Lower leg skin (tissue), 4 donors: ENCODE measurements around the gene UBTD1. TPM values are rescaled to one million over a fixed set of nuclear protein-coding genes. Genes with fewer than 3 reads are reported as not detected.

Source experiments
- DNase-seq, 2 donors: peaks; one replicate each; pipeline ENCODE4 v3.0.0-alpha.2; 2019; ENCODE audit warnings: low spot score in 2 of 2
- H3K4me3 ChIP-seq: fragments of 200-600 bp; sonication (generic); 2 replicates; pipeline ENCODE4 v1.5.1; 2017; ENCODE audit warnings: mild to moderate bottlenecking, low read depth; ENCODE audit not compliant: poor library complexity, severe bottlenecking
- POLR2A ChIP-seq, 2 donors: fragments of 450-650 bp; IDR thresholded peaks; one replicate each; pipeline ENCODE4 v1.6.1; 2016 to 2017; ENCODE audit warnings: antibody characterized with exemption in 2 of 2, mild to moderate bottlenecking in 1 of 2, moderate library complexity in 1 of 2
- WGBS, 2 donors: methylation state at CpG; one replicate each; pipeline ENCODE4 v1.1.5; 2018; 5-methylcytosine and 5-hydroxymethylcytosine counted together
- intact Hi-C: fragments of 100-400 bp; cut with DNase I; formaldehyde crosslinking; loops from one replicate; pipeline ENCODE4 v1.15.0; 2023; ENCODE audit warnings: low total_unique reads
- total RNA-seq, 4 donors: library from RNA; depleted of rRNA; stranded (reverse); fragments of >200 nt; gene quantifications; one replicate each; pipeline ENCODE4 v1.1.0, GENCODE V29; 2016
- TF ChIP-seq, protein P1 (sequence below), 3 donors: fragments of 450-650 bp; IDR thresholded peaks; one replicate each; pipeline ENCODE4 v1.5.1; 2016; ENCODE audit warnings: antibody characterized with exemption in 3 of 3, mild to moderate bottlenecking in 3 of 3, moderate library complexity in 2 of 3

The UBTD1 gene
- total RNA-seq, 4 donors from 2014 or later, result 42.7 to 60.6 (median 59.6) TPM

- WGBS, 2 donors, result 16 to 24% methylated on average over 2 of the region's 2 CpGs
- intact Hi-C loops, result loop anchor here (10.0 kb wide), 1 partner anchor 148 kb away; no protein-coding TSS in a partner anchor
- TF ChIP-seq POLR2A (IDR thresholded peaks at IDR 0.05), result no peak
- TF ChIP-seq, protein P1, sequence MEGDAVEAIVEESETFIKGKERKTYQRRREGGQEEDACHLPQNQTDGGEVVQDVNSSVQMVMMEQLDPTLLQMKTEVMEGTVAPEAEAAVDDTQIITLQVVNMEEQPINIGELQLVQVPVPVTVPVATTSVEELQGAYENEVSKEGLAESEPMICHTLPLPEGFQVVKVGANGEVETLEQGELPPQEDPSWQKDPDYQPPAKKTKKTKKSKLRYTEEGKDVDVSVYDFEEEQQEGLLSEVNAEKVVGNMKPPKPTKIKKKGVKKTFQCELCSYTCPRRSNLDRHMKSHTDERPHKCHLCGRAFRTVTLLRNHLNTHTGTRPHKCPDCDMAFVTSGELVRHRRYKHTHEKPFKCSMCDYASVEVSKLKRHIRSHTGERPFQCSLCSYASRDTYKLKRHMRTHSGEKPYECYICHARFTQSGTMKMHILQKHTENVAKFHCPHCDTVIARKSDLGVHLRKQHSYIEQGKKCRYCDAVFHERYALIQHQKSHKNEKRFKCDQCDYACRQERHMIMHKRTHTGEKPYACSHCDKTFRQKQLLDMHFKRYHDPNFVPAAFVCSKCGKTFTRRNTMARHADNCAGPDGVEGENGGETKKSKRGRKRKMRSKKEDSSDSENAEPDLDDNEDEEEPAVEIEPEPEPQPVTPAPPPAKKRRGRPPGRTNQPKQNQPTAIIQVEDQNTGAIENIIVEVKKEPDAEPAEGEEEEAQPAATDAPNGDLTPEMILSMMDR (IDR thresholded peaks at IDR 0.05), result no peak
- no peak overlapping the region for H3K4me3 ChIP-seq
- DNase-seq, result no peak
Measured at GRCh38 chr10:97612386-97612785, 113.7 kb downstream of the UBTD1 start.

DNA sequence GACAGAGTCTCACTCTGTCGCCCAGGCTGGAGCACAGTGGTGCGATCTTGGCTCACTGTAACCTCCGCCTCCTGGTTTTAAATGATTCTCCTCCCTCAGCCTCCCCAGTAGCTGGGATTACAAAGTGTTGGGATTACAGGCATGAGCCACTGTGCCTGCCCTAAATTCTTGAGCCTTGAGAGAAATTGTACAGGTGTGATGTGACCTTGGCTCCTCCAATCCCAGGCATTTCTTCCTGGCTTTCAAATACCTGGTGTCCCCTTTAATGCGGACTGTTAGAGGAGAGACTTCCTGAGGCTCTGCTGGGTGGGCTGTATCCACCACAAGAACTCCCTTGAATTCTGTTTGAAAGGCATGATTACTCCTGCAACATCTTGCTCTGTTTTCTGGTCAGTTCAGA is 119.6 kb downstream of the UBTD1 start:
- intact Hi-C loops, result loop anchor here (10.0 kb wide), 1 partner anchor 153 kb away; no protein-coding TSS in a partner anchor
- H3K4me3 ChIP-seq, result no peak overlapping the region
- TF ChIP-seq, protein P1 (IDR thresholded peaks at IDR 0.05), result no peak
- TF ChIP-seq POLR2A (IDR thresholded peaks at IDR 0.05), result no peak
- 96 to 99% methylated on average over 4 of the region's 4 CpGs for WGBS, 2 donors
- no peak for DNase-seq

- no peak for DNase-seq
- TF ChIP-seq, protein P1 (IDR thresholded peaks at IDR 0.05), result no peak
- TF ChIP-seq POLR2A (IDR thresholded peaks at IDR 0.05), result no peak
- WGBS, 2 donors, result 96 to 99% methylated on average over 4 of the region's 4 CpGs
- intact Hi-C loops, result loop anchor here (10.0 kb wide), 1 partner anchor 154 kb away; no protein-coding TSS in a partner anchor
- H3K4me3 ChIP-seq, result no peak overlapping the region
Measured at GRCh38 chr10:97618733-97619132, 120.0 kb downstream of the UBTD1 start.

Other genes with a start within 250 kb of the UBTD1 start
- gene ARHGAP19, start 206.3 kb upstream of the UBTD1 start, total RNA-seq, result 1 to 10 TPM; 7.7 to 8.5 (median 8.2) TPM
- gene FRAT1, start 179.7 kb upstream of the UBTD1 start, total RNA-seq, result 10 to 100 TPM in 2 of 4 donors, 1 to 10 TPM in 2; 4.6 to 16.9 (median 9.4) TPM
- gene FRAT2, start 164.2 kb upstream of the UBTD1 start, total RNA-seq, result 10 to 100 TPM; 40.9 to 62.0 (median 57.7) TPM
- 10 to 100 TPM; 14.6 to 30.9 (median 22.6) TPM for gene RRP12, start 97.6 kb upstream of the UBTD1 start, total RNA-seq
- 100 to 1,000 TPM; 151 to 289 (median 240) TPM for gene PGAM1, start 72.7 kb upstream of the UBTD1 start, total RNA-seq
- gene EXOSC1, start 52.9 kb upstream of the UBTD1 start, total RNA-seq, result 10 to 100 TPM; 13.9 to 33.0 (median 26.2) TPM
- 10 to 100 TPM; 12.1 to 21.8 (median 16.1) TPM for gene ZDHHC16, start 52.7 kb upstream of the UBTD1 start, total RNA-seq
- 100 to 1,000 TPM; 103 to 142 (median 115) TPM for gene MMS19, start 502 bp upstream of the UBTD1 start, total RNA-seq
- gene ANKRD2, start 73.9 kb downstream of the UBTD1 start, total RNA-seq, result 1 to 10 TPM; 3.6 to 5.5 (median 4.8) TPM
- gene HOGA1, start 85.5 kb downstream of the UBTD1 start, total RNA-seq, result 1 to 10 TPM; 1.3 to 3.6 (median 2.1) TPM
- gene C10orf62, start 90.8 kb downstream of the UBTD1 start, total RNA-seq, result under 1 TPM in 1 of 4 donors, not detected in 3; 0.32 TPM
- 1 to 10 TPM; 1.6 to 7.5 (median 2.2) TPM for gene MORN4, start 134.6 kb downstream of the UBTD1 start, total RNA-seq
- 10 to 100 TPM; 30.1 to 38.5 (median 33.3) TPM for gene PI4K2A, start 141.7 kb downstream of the UBTD1 start, total RNA-seq
- 100 to 1,000 TPM; 133 to 169 (median 145) TPM for gene AVPI1, start 188.3 kb downstream of the UBTD1 start, total RNA-seq
- 10 to 100 TPM; 22.5 to 50.2 (median 30.3) TPM for gene MARVELD1, start 214.8 kb downstream of the UBTD1 start, total RNA-seq
- gene ZFYVE27, start 238.2 kb downstream of the UBTD1 start, total RNA-seq, result 10 to 100 TPM; 18.7 to 35.0 (median 21.4) TPM